Loucy (cell line): ENCODE measurements around the gene MOAP1.

ENCODE experiments used
- H2AFZ ChIP-seq: fragments of 200-600 bp; sonication (generic); 2 replicates; pipeline ENCODE4 v1.6.0; 2016; ENCODE audit warnings: antibody characterized with exemption, mild to moderate bottlenecking, low read length, moderate library complexity
- H3F3A ChIP-seq: fragments of 200-600 bp; 2 replicates; pipeline ENCODE4 v1.6.0; 2016; ENCODE audit warnings: antibody characterized with exemption, low read depth, mild to moderate bottlenecking
- H3K27me3 ChIP-seq: fragments of 200-600 bp; sonication (generic); 2 replicates; pipeline ENCODE4 v1.6.1; 2014; ENCODE audit warnings: low read length, mild to moderate bottlenecking; ENCODE audit not compliant: insufficient read depth, poor library complexity, severe bottlenecking
- H3K36me3 ChIP-seq: fragments of 200-600 bp; sonication (generic); 2 replicates; pipeline ENCODE4 v1.6.1; 2016; ENCODE audit warnings: low read length; ENCODE audit not compliant: insufficient read depth
- H3K4me1 ChIP-seq: fragments of 200-600 bp; sonication (generic); 2 replicates; pipeline ENCODE4 v1.5.1; 2014; ENCODE audit warnings: low read length, mild to moderate bottlenecking; ENCODE audit not compliant: insufficient read depth, poor library complexity, severe bottlenecking
- H3K4me2 ChIP-seq: fragments of 200-600 bp; sonication (generic); 2 replicates; pipeline ENCODE4 v1.6.0; 2014; ENCODE audit warnings: antibody characterized with exemption, low read length, low read depth, mild to moderate bottlenecking; ENCODE audit not compliant: poor library complexity, severe bottlenecking
- H3K4me3 ChIP-seq: fragments of 200-600 bp; sonication (generic); 2 replicates; pipeline ENCODE4 v1.5.1; 2014; ENCODE audit warnings: low read length, mild to moderate bottlenecking, mixed read lengths; ENCODE audit not compliant: poor library complexity, severe bottlenecking
- H3K79me2 ChIP-seq: fragments of 200-600 bp; sonication (generic); 2 replicates; pipeline ENCODE4 v1.6.1; 2014; ENCODE audit warnings: low read length; ENCODE audit not compliant: insufficient read depth
- H3K9ac ChIP-seq: fragments of 200-600 bp; sonication (generic); 2 replicates; pipeline ENCODE4 v1.6.0; 2014; ENCODE audit warnings: mild to moderate bottlenecking, low read depth, low read length, moderate library complexity; ENCODE audit not compliant: poor library complexity, severe bottlenecking
- H3K9me2 ChIP-seq: fragments of 200-600 bp; sonication (generic); replicated peaks from 2 replicates; pipeline ENCODE4 v1.6.1; 2016; ENCODE audit warnings: low read depth, low read length, mixed read lengths
- H3K9me3 ChIP-seq: fragments of 200-600 bp; sonication (generic); 2 replicates; pipeline ENCODE4 v1.6.1; 2014; ENCODE audit warnings: mild to moderate bottlenecking, antibody characterized with exemption, low read length, low read depth; ENCODE audit not compliant: insufficient read depth
- H4K20me1 ChIP-seq: fragments of 200-600 bp; sonication (generic); 2 replicates; pipeline ENCODE4 v1.6.0; 2014; ENCODE audit warnings: antibody characterized with exemption, low read length, mild to moderate bottlenecking; ENCODE audit not compliant: insufficient read depth, poor library complexity, severe bottlenecking
- CTCF ChIP-seq: fragments of 200-600 bp; sonication (generic); conservative IDR thresholded peaks from 2 replicates; pipeline ENCODE4 v1.5.1; 2014; ENCODE audit warnings: mild to moderate bottlenecking, antibody characterized with exemption, low read length
- EZH2phosphoT487 ChIP-seq: fragments of 200-600 bp; IDR thresholded peaks from 2 replicates; pipeline ENCODE4 v1.6.1; 2018; ENCODE audit warnings: antibody characterized with exemption, mild to moderate bottlenecking, moderate library complexity, borderline replicate concordance

Gene MOAP1

GRCh38 chr14:93223565-93223964 lies 38.9 kb upstream of the MOAP1 start:
- Histone ChIP-seq H3K79me2 (no peaks in the 10 kb centered on the region), H3K27me3 (no peaks in the 10 kb centered on the region), H3K4me1 (peaks cover 4% of the 10 kb centered on the region), H3K36me3 (peaks cover 51% of the 10 kb centered on the region; the same call in 1 of the 2 replicates), H3K9me3 (no peaks in the 10 kb centered on the region), H3K9ac (no peak overlapping the region), H4K20me1 (no peaks in the 10 kb centered on the region), H3F3A (no peaks in the 10 kb centered on the region; the same call in 1 of the 2 replicates), H3K4me3 (no peak overlapping the region), H2AFZ (no peak overlapping the region), H3K9me2 (no peaks in the 10 kb centered on the region), H3K4me2 (no peak overlapping the region)
- TF ChIP-seq CTCF (no peak), EZH2phosphoT487 (no peak)

GRCh38 chr14:93220509-93220908 lies 35.8 kb upstream of the MOAP1 start:
- Histone ChIP-seq H3K4me2 (no peak overlapping the region), H3K36me3 (peaks cover 55% of the 10 kb centered on the region; the same call in 1 of the 2 replicates)

GRCh38 chr14:93219103-93219726 lies 34.5 kb upstream of the MOAP1 start:
- Histone ChIP-seq H2AFZ (no peak overlapping the region), H3K27me3 (no peaks in the 10 kb centered on the region), H3K4me2 (no peak overlapping the region), H3K9ac (no peak overlapping the region), H3F3A (no peaks in the 10 kb centered on the region; the same call in 1 of the 2 replicates), H3K9me3 (no peaks in the 10 kb centered on the region), H3K4me1 (peaks cover 4% of the 10 kb centered on the region), H3K9me2 (no peaks in the 10 kb centered on the region), H3K4me3 (no peak overlapping the region), H3K36me3 (peaks cover 56% of the 10 kb centered on the region; the same call in 1 of the 2 replicates), H4K20me1 (no peaks in the 10 kb centered on the region), H3K79me2 (no peaks in the 10 kb centered on the region)
- TF ChIP-seq CTCF (peak; percentile 81), EZH2phosphoT487 (no peak)

More at GRCh38 chr14:93220509-93220908, 35.8 kb upstream of the MOAP1 start:
- TF ChIP-seq CTCF (no peak), EZH2phosphoT487 (no peak)
- Histone ChIP-seq H2AFZ (no peak overlapping the region), H3K4me1 (peaks cover 4% of the 10 kb centered on the region), H3K27me3 (no peaks in the 10 kb centered on the region), H3K4me3 (no peak overlapping the region), H3K9me2 (no peaks in the 10 kb centered on the region), H3F3A (no peaks in the 10 kb centered on the region; the same call in 1 of the 2 replicates), H3K9me3 (no peaks in the 10 kb centered on the region), H3K9ac (no peak overlapping the region), H3K79me2 (no peaks in the 10 kb centered on the region), H4K20me1 (no peaks in the 10 kb centered on the region)
